PC-9 (cell line): Measurements from ENCODE around the gene E2F1.

Experiments used
- EZH2 ChIP-seq: fragments of 200-600 bp; sonication (generic); IDR thresholded peaks from 2 replicates; pipeline ENCODE4 v1.8.0; 2017; ENCODE audit warnings: antibody characterized with exemption, low read depth
- TF ChIP-seq, protein P1 (sequence below): fragments of 200-600 bp; sonication (generic); conservative IDR thresholded peaks from 2 replicates; pipeline ENCODE4 v1.6.1; 2017; ENCODE audit warnings: mixed run types, antibody characterized with exemption, mild to moderate bottlenecking, moderate library complexity

DNA sequence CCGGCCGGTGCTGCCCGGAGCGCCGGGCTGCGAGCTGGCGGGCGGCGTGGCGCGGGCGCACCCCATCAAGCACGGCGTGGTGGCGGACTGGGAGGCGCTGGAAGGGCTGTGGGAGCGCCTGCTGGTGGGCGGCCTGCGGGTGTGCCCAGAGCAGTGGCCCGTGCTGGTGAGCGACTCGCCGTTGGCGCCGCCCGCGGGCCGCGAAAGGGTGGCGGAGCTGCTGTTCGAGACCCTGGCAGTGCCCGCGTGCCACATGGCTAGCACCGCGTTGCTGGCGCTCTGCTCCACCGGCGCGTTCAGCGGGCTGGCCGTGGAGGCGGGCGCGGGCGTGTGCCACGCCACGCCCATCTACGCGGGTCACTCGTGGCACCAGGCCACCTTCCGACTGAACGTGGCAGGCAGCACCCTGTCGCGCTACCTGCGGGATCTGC is 18.9 kb downstream of the E2F1 start:
- no peak for TF ChIP-seq EZH2
- TF ChIP-seq, protein P1, sequence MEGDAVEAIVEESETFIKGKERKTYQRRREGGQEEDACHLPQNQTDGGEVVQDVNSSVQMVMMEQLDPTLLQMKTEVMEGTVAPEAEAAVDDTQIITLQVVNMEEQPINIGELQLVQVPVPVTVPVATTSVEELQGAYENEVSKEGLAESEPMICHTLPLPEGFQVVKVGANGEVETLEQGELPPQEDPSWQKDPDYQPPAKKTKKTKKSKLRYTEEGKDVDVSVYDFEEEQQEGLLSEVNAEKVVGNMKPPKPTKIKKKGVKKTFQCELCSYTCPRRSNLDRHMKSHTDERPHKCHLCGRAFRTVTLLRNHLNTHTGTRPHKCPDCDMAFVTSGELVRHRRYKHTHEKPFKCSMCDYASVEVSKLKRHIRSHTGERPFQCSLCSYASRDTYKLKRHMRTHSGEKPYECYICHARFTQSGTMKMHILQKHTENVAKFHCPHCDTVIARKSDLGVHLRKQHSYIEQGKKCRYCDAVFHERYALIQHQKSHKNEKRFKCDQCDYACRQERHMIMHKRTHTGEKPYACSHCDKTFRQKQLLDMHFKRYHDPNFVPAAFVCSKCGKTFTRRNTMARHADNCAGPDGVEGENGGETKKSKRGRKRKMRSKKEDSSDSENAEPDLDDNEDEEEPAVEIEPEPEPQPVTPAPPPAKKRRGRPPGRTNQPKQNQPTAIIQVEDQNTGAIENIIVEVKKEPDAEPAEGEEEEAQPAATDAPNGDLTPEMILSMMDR = no peak
